Tibial nerve (tissue), 4 donors: ENCODE results near the gene CCDC74B. TPM values are rescaled to one million over a fixed set of nuclear protein-coding genes. Genes with fewer than 3 reads are reported as not detected.
"Not testable (repeated sequence)": the region's sequence is repeated elsewhere in the genome, so short reads cannot be mapped to it uniquely, and the experiment has no call there.

Source experiments
- DNase-seq, 2 donors: peaks; one replicate each; pipeline ENCODE4 v3.0.0-alpha.2; 2019; ENCODE audit warnings: low spot score in 2 of 2
- H3K27ac ChIP-seq, 4 donors: fragments of 200-600 bp; sonication (generic) in 3 of 4; one replicate each; pipeline ENCODE4 v1.5.1; 2017 to 2019; ENCODE audit warnings: mild to moderate bottlenecking in 1 of 4
- H3K27me3 ChIP-seq, 2 donors: fragments of 200-600 bp; sonication (generic) in 1 of 2; one replicate each; pipeline versions ENCODE4 v1.5.1 to v1.6.0; 2017 to 2019
- H3K36me3 ChIP-seq, 3 donors: fragments of 200-600 bp; sonication (generic); one replicate each; pipeline ENCODE4 v1.5.1; 2018 to 2019
- H3K4me1 ChIP-seq, 4 donors: fragments of 200-600 bp; sonication (generic) in 3 of 4; one replicate each; pipeline ENCODE4 v1.5.1; 2017 to 2019
- H3K4me3 ChIP-seq, 4 donors: fragments of 200-600 bp; sonication (generic) in 3 of 4; one replicate each; pipeline ENCODE4 v1.5.1; 2017 to 2019; ENCODE audit warnings: mild to moderate bottlenecking in 1 of 4, moderate library complexity in 1 of 4
- H3K9me3 ChIP-seq, 4 donors: fragments of 200-600 bp; sonication (generic) in 3 of 4; one replicate each; pipeline ENCODE4 v1.5.1; 2017 to 2019
- EP300 ChIP-seq, 2 donors: sonication (generic); formaldehyde crosslinking; IDR thresholded peaks; one replicate each; pipeline ENCODE4 v1.6.1; 2017; ENCODE audit warnings: antibody characterized with exemption in 2 of 2, mild to moderate bottlenecking in 1 of 2
- POLR2A ChIP-seq, 2 donors: fragments of 450-650 bp; IDR thresholded peaks; one replicate each; pipeline ENCODE4 v1.6.1; 2017; ENCODE audit warnings: antibody characterized with exemption in 2 of 2, mild to moderate bottlenecking in 2 of 2, moderate library complexity in 2 of 2
- WGBS, 2 donors: methylation state at CpG; one replicate each; pipeline ENCODE4 v1.1.5; 2018; 5-methylcytosine and 5-hydroxymethylcytosine counted together
- total RNA-seq, 4 donors: library from RNA; depleted of rRNA; stranded (reverse); fragments of >200 nt; gene quantifications; one replicate each; pipeline ENCODE4 v1.1.0, GENCODE V29; 2016
- TF ChIP-seq, protein P1 (sequence below), 5 experiments: fragments of 200-600 bp in 3 of 5; fragments of 450-650 bp in 2 of 5; sonication (generic) in 3 of 5; IDR thresholded peaks; one replicate each; pipeline ENCODE4 v1.5.1; 2016 to 2019; ENCODE audit warnings: antibody characterized with exemption in 5 of 5, mild to moderate bottlenecking in 3 of 5, moderate library complexity in 2 of 5

Gene CCDC74B
- total RNA-seq, 4 donors from 2014 or later, result 7.2 to 32.6 (median 23.3) TPM

DNA sequence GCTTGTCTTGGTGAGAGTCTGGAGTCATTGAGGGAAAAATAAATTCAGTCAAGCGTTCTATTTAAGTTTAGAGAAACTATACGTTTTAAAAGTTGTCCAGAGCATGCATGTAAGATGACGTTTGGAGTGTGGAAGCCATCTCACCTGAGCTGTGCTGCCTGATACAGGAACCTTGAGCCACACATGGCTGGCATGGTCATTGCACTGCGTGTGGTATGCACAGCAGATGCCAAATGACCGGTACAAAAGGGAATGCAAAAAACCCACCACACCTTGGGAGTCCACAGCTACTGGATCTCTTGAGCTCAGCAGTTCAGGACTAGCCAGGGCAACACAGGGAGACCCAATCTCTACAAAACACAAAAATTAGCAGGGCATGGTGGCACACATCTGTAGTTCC lies 41.5 kb upstream of the CCDC74B start:
- no peaks in the 10 kb centered on the region for H3K27me3 ChIP-seq
- TF ChIP-seq EP300 (IDR thresholded peaks at IDR 0.05) (no peak), POLR2A (IDR thresholded peaks at IDR 0.05) (no peak)
- TF ChIP-seq, protein P1, sequence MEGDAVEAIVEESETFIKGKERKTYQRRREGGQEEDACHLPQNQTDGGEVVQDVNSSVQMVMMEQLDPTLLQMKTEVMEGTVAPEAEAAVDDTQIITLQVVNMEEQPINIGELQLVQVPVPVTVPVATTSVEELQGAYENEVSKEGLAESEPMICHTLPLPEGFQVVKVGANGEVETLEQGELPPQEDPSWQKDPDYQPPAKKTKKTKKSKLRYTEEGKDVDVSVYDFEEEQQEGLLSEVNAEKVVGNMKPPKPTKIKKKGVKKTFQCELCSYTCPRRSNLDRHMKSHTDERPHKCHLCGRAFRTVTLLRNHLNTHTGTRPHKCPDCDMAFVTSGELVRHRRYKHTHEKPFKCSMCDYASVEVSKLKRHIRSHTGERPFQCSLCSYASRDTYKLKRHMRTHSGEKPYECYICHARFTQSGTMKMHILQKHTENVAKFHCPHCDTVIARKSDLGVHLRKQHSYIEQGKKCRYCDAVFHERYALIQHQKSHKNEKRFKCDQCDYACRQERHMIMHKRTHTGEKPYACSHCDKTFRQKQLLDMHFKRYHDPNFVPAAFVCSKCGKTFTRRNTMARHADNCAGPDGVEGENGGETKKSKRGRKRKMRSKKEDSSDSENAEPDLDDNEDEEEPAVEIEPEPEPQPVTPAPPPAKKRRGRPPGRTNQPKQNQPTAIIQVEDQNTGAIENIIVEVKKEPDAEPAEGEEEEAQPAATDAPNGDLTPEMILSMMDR (IDR thresholded peaks at IDR 0.05), result no peak
- H3K36me3 ChIP-seq, result peaks cover 0 to 44% (median 0%) of the 10 kb centered on the region in 3 donors
- H3K4me3 ChIP-seq, result no peak overlapping the region
- WGBS, 2 donors, result 87 to 88% methylated on average over 5 of the region's 5 CpGs
- H3K9me3 ChIP-seq, result no peaks in the 10 kb centered on the region
- H3K4me1 ChIP-seq, result peaks cover 0 to 15% (median 7%) of the 10 kb centered on the region in 4 donors
- DNase-seq, result no peak
- H3K27ac ChIP-seq, result no peak overlapping the region

DNA sequence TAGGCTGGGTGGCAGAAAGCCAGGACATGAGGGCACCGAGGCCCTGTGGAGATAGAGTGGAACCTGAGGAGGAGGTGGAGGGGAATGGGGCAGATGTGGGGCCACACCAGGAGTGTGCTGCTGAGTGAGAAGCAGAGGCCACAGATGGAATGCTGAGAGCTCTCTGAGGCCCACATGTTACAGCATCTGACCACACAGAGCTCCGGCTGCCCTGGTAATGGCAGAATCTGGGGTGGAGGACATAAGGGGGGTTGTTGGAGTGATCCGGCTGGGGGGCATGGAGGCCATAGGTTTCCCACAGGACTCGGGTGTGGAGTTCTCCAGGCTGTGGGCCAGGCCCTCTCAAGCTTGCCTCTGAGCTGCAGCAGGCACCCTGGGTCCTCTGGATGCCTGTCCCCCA lies 41.0 kb upstream of the CCDC74B start:
- Histone ChIP-seq H3K27me3 (no peaks in the 10 kb centered on the region), H3K27ac (no peak overlapping the region), H3K4me3 (no peak overlapping the region), H3K9me3 (no peaks in the 10 kb centered on the region), H3K36me3 (peaks cover 0 to 39% (median 0%) of the 10 kb centered on the region in 3 donors), H3K4me1 (peaks cover 0 to 15% (median 8%) of the 10 kb centered on the region in 4 donors)
- no peak for DNase-seq
- WGBS, 2 donors, result 60 to 65% methylated on average over 4 of the region's 4 CpGs
- TF ChIP-seq POLR2A (IDR thresholded peaks at IDR 0.05) (no peak), EP300 (IDR thresholded peaks at IDR 0.05) (no peak)
- TF ChIP-seq, protein P1 (IDR thresholded peaks at IDR 0.05), result no peak

- H3K9me3 ChIP-seq, result no peaks in the 10 kb centered on the region
- no peak for DNase-seq
- H3K27me3 ChIP-seq, result no peaks in the 10 kb centered on the region
- no peak for TF ChIP-seq POLR2A (IDR thresholded peaks at IDR 0.05)
- TF ChIP-seq EP300 (IDR thresholded peaks at IDR 0.05), result no peak
- TF ChIP-seq, protein P1 (IDR thresholded peaks at IDR 0.05), result no peak
- 67 to 82% methylated on average over 10 of the region's 10 CpGs for WGBS, 2 donors
- no peak overlapping the region for H3K27ac ChIP-seq
- peaks cover 0 to 20% (median 12%) of the 10 kb centered on the region in 4 donors for H3K4me1 ChIP-seq
- H3K4me3 ChIP-seq, result no peak overlapping the region
- H3K36me3 ChIP-seq, result peaks cover 0 to 37% (median 0%) of the 10 kb centered on the region in 3 donors
These were observed 40.5 kb upstream of the CCDC74B start for GRCh38 chr2:130185436-130185835.

DNA sequence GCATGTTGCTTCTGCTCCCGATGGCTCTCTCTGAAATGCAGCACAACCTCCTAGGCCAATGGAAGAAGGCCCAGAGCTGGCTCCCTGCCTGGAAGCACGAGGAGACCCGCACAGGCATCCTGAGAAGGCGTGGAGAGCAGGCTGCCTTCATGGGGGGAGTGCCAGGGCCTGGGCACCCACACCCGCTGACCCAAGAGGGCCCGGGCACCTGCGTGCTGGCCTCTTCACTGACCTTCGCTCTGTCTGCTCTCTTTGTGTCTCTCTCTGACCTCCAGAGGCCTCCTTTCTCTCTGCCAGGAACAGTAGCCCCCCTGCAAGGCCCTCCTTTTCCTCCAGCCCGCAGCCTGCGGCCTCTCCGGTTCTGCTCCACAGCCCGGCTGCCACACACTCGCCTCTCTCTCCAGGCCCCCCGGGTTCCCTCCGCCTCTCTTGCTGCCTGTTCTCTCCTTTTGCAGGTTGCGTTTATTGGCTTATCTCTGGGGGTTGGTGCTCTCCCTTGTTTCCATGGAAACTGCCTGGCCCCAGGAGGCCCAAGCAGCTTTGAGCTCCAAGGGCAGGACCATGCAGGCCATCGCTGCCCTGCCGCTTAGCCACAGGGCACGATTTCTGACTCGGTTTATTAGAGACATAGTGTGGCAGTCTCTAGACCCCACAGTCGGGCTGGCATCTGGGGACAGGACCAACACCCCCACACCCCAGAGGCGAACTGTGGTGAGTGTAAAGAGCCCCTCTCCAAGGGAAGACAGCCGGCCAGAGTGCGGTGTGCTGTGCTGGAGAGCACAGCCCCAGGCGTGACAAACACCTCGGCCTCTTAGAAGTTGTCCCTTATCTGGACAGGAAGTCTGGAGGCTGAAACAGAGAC lies 38.8 kb upstream of the CCDC74B start:
- no peaks in the 10 kb centered on the region for H3K27me3 ChIP-seq
- WGBS, 2 donors, result 56 to 71% methylated on average over 26 of the region's 26 CpGs
- H3K27ac ChIP-seq, result peak overlapping the region in 3 of 4 donors; percentile 83 to 94 (median 93)
- peaks cover 0 to 31% (median 17%) of the 10 kb centered on the region in 4 donors for H3K4me1 ChIP-seq
- H3K36me3 ChIP-seq, result peaks cover 0 to 29% (median 0%) of the 10 kb centered on the region in 3 donors
- no peak for DNase-seq
- peak overlapping the region in 1 of 4 donors; percentile 90 for H3K4me3 ChIP-seq
- TF ChIP-seq, protein P1 (IDR thresholded peaks at IDR 0.05), result no peak
- TF ChIP-seq POLR2A (IDR thresholded peaks at IDR 0.05) (no peak), EP300 (IDR thresholded peaks at IDR 0.05) (no peak)
- no peaks in the 10 kb centered on the region for H3K9me3 ChIP-seq

GRCh38 chr2:130182826-130183511 lies 38.1 kb upstream of the CCDC74B start:
- Histone ChIP-seq H3K4me1 (peaks cover 0 to 31% (median 17%) of the 10 kb centered on the region in 4 donors), H3K36me3 (peaks cover 0 to 23% (median 0%) of the 10 kb centered on the region in 3 donors), H3K4me3 (peak overlapping the region; percentile 65 to 90 (median 75)), H3K27ac (peak overlapping the region; percentile 78 to 94 (median 88))
- H3K9me3 ChIP-seq, H3K27me3 ChIP-seq, DNase-seq: not testable (repeated sequence)
- 21 to 38% methylated on average over 9 to 16 of the region's 23 CpGs for WGBS, 2 donors
